Mesothelial cell of epicardium (in vitro differentiated cells): ENCODE results near the gene PPIG. TPM values are rescaled to one million over a fixed set of nuclear protein-coding genes. Genes with fewer than 3 reads are reported as not detected.
"Not testable (repeated sequence)": the region's sequence is repeated elsewhere in the genome, so short reads cannot be mapped to it uniquely, and the experiment has no call there.

Experiments used
- DNase-seq, 2 experiments: peaks; one replicate each; pipeline ENCODE4 v3.0.0; 2021; ENCODE audit warnings: low spot score in 2 of 2; ENCODE audit not compliant: unreplicated experiment in 2 of 2
- H3K27ac Mint-ChIP-seq: 2 replicates; pipeline ENCODE4 v1.8.0; 2021; ENCODE audit warnings: mixed read lengths
- H3K27me3 Mint-ChIP-seq: 2 replicates; pipeline ENCODE4 v1.8.0; 2021; ENCODE audit warnings: low read depth, mixed read lengths
- H3K36me3 Mint-ChIP-seq: 2 replicates; pipeline ENCODE4 v1.8.0; 2021; ENCODE audit warnings: mixed read lengths
- H3K4me1 Mint-ChIP-seq: 2 replicates; pipeline ENCODE4 v1.8.0; 2021; ENCODE audit warnings: mixed read lengths
- H3K4me3 Mint-ChIP-seq: 2 replicates; pipeline ENCODE4 v1.8.0; 2021; ENCODE audit warnings: mild to moderate bottlenecking, moderate library complexity, mixed read lengths
- H3K9me3 Mint-ChIP-seq: 2 replicates; pipeline ENCODE4 v1.8.0; 2021; ENCODE audit warnings: mixed read lengths
- CTCF ChIP-seq: fragments of 200-600 bp; sonication (generic); IDR thresholded peaks from one replicate; pipeline ENCODE4 v1.5.0; 2021; ENCODE audit warnings: antibody characterized with exemption; ENCODE audit not compliant: unreplicated experiment
- total RNA-seq: library from RNA; stranded (reverse); gene quantifications from 3 replicates; pipeline ENCODE4 v1.2.1, GENCODE V29; 2021

Gene PPIG
- total RNA-seq, 1 donor from 2014 or later: 62.2 TPM

GRCh38 chr2:169561364-169561763 is 22.8 kb upstream of the PPIG start:
- no peak for TF ChIP-seq CTCF
- peaks cover 12% of the 10 kb centered on the region for H3K9me3 Mint-ChIP-seq
- peaks cover 18% of the 10 kb centered on the region for H3K36me3 Mint-ChIP-seq
- no peak for DNase-seq
- H3K4me3 Mint-ChIP-seq: no peak overlapping the region
- no peak overlapping the region for H3K27ac Mint-ChIP-seq
- no peaks in the 10 kb centered on the region for H3K27me3 Mint-ChIP-seq
- H3K4me1 Mint-ChIP-seq: no peaks in the 10 kb centered on the region

- not testable (repeated sequence) for H3K4me1 Mint-ChIP-seq, H3K4me3 Mint-ChIP-seq, H3K27me3 Mint-ChIP-seq, DNase-seq, H3K27ac Mint-ChIP-seq
- Mint-ChIP-seq H3K36me3 (peaks cover 18% of the 10 kb centered on the region), H3K9me3 (peaks cover 12% of the 10 kb centered on the region)
Observed at GRCh38 chr2:169562084-169562483, 22.1 kb upstream of the PPIG start.

GRCh38 chr2:169562519-169562918 is 21.6 kb upstream of the PPIG start:
- no peak for TF ChIP-seq CTCF
- Mint-ChIP-seq H3K36me3 (peaks cover 18% of the 10 kb centered on the region), H3K4me1 (no peaks in the 10 kb centered on the region), H3K9me3 (peaks cover 12% of the 10 kb centered on the region), H3K4me3 (no peak overlapping the region), H3K27ac (no peak overlapping the region), H3K27me3 (no peaks in the 10 kb centered on the region)
- DNase-seq: no peak

GRCh38 chr2:169565686-169566085 is 18.5 kb upstream of the PPIG start:
- TF ChIP-seq CTCF: no peak
- no peaks in the 10 kb centered on the region for H3K27me3 Mint-ChIP-seq
- peaks cover 12% of the 10 kb centered on the region for H3K9me3 Mint-ChIP-seq
- peaks cover 18% of the 10 kb centered on the region for H3K36me3 Mint-ChIP-seq
- H3K4me1 Mint-ChIP-seq: peaks cover 6% of the 10 kb centered on the region
- H3K27ac Mint-ChIP-seq: no peak overlapping the region
- DNase-seq: no peak
- no peak overlapping the region for H3K4me3 Mint-ChIP-seq

- Mint-ChIP-seq H3K27ac (no peak overlapping the region), H3K4me1 (peaks cover 16% of the 10 kb centered on the region), H3K27me3 (no peaks in the 10 kb centered on the region), H3K4me3 (no peak overlapping the region), H3K36me3 (peaks cover 6% of the 10 kb centered on the region), H3K9me3 (peaks cover 3% of the 10 kb centered on the region)
- no peak for DNase-seq
- no peak for TF ChIP-seq CTCF
Observed at GRCh38 chr2:169569948-169570347, 14.2 kb upstream of the PPIG start.

GRCh38 chr2:169570752-169571151 is 13.4 kb upstream of the PPIG start:
- not testable (repeated sequence) for H3K27ac Mint-ChIP-seq, DNase-seq, H3K9me3 Mint-ChIP-seq, H3K4me3 Mint-ChIP-seq, H3K27me3 Mint-ChIP-seq, H3K36me3 Mint-ChIP-seq
- peaks cover 16% of the 10 kb centered on the region for H3K4me1 Mint-ChIP-seq

GRCh38 chr2:169571571-169571970 is 12.6 kb upstream of the PPIG start:
- Mint-ChIP-seq H3K4me1 (peaks cover 16% of the 10 kb centered on the region), H3K27ac (no peak overlapping the region), H3K9me3 (no peaks in the 10 kb centered on the region), H3K4me3 (no peak overlapping the region), H3K36me3 (no peaks in the 10 kb centered on the region), H3K27me3 (peaks cover under 1% of the 10 kb centered on the region)
- no peak for TF ChIP-seq CTCF
- DNase-seq: no peak
